IPS-18c (cell line): Measurements from ENCODE around the gene CYTH1.

Experiments used
- H3K4me3 ChIP-seq: 2 replicates; pipeline ENCODE4 v1.7.0; 2013; ENCODE audit warnings: low read depth, mild to moderate bottlenecking, low read length, moderate library complexity; ENCODE audit not compliant: insufficient read depth
- H3K9me3 ChIP-seq: one replicate; pipeline ENCODE4 v1.6.1; 2013; ENCODE audit warnings: mild to moderate bottlenecking, low read length, moderate library complexity; ENCODE audit not compliant: control insufficient read depth, insufficient read depth

Gene CYTH1

DNA sequence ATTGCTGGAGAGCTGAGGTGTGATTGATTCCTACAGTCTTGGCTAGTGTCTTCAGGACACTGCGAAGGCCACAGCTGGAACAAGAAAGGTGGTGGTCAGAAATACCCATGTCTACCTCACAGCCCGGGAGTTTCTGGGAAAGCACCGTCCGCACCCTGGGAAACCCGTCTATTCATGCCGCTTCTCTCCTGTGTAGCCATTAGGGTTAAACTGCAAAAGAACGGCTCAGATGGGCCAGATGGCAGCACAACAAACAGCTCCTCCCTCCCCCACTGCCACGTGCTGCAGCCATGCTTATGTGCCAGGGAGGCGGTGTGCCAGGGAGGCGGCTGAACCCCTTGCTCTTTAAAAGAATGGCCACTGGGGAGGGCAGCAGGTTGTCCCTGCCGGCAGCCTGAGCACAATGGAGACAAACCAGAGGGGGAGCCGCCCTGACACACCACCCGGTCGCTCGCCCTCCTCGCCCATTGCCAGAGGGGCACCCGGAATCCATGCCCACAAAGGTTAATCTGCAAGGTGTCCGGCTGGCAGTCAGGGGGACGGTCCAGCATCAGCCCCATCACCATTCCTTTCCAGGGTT lies 65.2 kb downstream of the CYTH1 start:
- Histone ChIP-seq H3K9me3 (no peaks in the 10 kb centered on the region), H3K4me3 (peak overlapping the region; percentile 16; the same call in 1 of the 2 replicates)

DNA sequence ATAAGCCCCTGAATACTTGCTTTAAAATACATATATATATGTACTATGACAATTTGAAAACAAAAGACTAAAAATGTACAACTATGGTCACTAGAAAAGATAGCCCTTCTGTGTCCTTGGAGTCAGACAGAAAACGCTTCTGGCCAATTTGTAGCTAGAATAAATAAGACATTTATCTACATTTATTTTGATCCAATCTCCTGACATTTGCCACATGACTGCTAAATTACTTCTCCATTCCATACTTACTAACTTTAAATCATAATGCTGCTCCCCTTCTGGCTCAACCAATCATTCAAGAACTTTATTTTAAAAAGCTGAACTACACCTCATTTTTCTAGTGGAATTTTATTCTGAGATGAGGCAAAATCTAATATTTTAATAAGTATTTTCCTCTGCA lies 65.8 kb downstream of the CYTH1 start:
- H3K9me3 ChIP-seq: no peaks in the 10 kb centered on the region

DNA sequence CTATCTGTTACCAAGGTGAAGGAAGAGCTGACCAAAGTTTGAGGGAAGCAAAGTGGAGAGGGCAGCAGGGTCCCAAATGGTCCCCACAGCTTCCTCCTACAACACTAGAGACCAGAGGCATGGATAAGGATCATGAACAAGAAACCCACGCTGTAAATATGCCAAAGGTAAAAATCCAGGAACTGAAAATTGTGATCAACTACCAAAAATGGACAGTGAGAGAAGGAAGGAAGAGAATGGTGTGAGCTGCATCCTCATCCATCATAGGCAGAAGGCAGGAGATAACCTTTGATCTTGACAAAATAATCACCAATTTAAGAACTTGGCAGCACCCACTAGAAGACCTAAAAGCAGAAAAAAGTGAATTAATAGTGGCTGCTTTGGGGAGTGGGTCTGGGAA lies 66.2 kb downstream of the CYTH1 start:
- Histone ChIP-seq H3K9me3 (no peaks in the 10 kb centered on the region), H3K4me3 (no peak overlapping the region)

More for the DNA sequence above, 65.8 kb downstream of the CYTH1 start:
- no peak overlapping the region for H3K4me3 ChIP-seq

DNA sequence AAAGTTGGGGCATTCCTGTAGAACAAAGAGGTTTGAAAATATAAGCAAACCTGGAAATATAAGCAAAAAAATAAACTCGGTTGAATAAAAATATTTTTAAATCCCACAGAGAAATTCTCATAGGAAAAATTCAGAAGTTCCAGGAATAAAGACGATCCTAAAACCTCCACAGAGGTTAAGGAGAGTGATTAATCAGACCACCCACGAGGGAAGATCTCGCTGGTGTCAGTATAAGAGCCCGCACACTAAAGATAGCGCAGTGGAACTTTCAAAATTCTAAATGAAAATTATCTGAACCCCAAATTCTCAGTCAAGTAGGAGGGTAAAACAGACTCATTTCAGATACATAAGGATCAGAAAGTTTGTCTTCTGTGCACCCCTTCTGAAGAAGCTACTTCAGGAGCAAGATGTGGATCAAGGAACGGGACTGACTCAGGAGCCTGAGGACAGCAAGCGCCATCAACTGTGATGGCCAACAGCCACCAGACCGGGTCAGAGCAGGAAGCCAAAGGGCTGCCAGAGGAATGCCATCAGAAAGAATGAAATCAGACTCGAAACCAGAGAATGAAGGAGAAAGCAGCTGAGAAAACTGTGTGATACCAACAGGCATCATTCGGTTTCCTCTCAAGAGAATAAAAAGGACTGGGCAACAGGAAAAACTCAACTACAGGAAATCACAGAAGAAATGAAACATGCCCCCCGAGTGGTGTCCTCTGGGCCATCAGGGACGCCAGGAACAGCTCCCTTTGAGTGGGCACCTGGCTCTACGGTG lies 66.9 kb downstream of the CYTH1 start:
- H3K4me3 ChIP-seq: no peak overlapping the region
- H3K9me3 ChIP-seq: no peaks in the 10 kb centered on the region

DNA sequence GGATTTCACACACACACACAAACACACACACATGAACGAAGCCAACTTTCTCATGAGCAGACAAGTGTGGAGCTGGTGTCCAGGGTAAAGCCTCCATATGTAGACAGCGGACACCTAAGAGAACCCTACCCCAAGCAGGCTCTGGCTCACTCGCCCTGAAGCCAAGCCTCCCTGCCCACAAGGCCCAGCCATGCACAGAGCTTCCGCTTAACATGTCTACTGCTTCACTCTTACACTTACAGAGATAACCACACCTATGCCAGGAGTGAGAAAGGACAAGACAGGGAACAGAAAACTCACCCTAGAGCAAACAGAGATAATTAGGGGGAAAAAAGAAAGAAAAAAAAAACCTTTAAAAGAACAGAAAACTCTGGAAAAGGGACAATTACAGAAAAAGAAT lies 67.5 kb downstream of the CYTH1 start:
- Histone ChIP-seq H3K4me3 (no peak overlapping the region), H3K9me3 (no peaks in the 10 kb centered on the region)

DNA sequence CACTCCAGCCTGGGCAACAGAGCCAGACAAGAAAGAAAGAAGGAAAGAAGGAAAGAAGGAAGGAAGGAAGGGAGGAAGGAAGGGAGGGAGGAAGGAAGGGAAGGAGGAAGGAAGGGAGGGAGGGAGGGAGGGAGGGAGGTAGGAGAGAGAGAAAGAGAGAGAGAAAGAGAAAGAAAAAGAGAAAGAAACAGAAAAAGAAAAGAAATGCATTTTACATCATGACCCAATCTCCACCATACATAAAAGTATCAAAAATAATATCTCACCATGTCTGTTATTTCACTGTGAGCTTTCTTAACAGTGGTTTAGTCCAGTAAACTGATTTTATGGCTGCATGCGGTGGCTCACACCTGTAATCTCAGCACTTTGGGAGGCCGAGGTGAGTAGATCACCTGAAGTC lies 70.0 kb downstream of the CYTH1 start:
- H3K4me3 ChIP-seq: no peak overlapping the region
- no peaks in the 10 kb centered on the region for H3K9me3 ChIP-seq

DNA sequence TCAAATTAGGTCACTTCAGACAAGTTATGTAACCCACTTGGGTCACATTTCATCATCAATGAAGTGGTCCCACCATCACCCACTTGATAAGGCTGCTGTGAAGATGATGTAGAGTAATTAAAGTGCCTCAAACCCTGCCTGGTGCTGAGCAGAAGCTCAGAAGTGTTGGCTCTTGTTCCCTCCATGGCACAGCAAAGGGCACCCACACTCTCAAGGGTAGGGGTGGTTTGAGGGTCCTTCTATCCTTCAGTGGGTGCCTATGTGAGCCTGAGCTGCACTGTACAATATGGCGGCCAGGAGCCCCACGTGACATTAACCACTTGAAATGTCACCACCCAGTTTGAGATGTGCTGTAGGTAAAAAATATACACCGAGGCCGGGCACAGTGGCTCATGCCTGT lies 71.5 kb downstream of the CYTH1 start:
- no peaks in the 10 kb centered on the region for H3K9me3 ChIP-seq
- no peak overlapping the region for H3K4me3 ChIP-seq

DNA sequence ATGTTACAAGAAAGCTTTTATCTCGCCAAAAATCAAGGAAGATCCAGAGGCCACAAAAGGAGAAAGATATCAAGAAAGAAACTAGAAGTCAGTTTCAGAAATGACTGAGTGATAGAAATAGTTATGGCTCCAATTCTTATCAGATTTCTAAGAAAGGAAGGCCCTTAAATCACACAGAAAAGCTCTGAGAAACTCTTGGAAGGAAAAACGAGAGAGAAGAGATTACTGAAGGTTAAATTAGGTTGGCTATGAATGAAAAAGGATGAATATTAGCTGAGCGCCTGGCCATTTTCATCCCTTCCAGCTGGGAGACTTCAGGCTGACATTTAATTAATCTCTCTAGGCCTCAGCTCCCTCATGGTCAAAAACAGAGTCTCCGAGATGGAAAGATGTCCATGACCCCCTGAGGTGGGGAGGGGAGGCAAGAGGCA lies 72.3 kb downstream of the CYTH1 start:
- no peak overlapping the region for H3K4me3 ChIP-seq
- H3K9me3 ChIP-seq: no peaks in the 10 kb centered on the region

DNA sequence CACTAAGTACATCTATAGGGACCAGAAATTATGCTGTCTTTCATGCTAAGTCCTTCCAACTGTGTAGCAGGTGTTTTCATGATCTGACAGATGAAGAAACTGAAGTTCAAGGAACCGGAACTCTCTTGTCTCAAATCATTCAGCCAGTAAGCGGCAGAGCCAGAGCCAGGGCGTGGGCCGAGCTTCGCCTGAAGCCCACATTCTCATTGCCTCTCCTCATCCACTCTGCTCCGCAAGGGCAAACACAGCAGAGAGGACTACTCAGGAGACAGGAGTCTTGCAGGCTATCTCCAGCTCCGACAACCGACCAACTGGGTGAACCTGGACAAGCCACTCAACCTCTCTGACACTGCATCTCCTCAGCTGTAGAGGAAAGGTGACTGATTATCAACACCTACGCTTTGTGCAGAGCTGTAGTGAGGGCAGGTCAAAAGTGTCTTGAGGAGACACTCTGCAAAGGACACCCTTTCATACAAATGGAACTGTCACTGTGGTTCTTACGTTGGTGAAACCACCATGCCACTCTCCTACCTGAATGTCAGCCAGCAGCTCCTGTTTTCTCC lies 72.9 kb downstream of the CYTH1 start:
- Histone ChIP-seq H3K4me3 (no peak overlapping the region), H3K9me3 (no peaks in the 10 kb centered on the region)

DNA sequence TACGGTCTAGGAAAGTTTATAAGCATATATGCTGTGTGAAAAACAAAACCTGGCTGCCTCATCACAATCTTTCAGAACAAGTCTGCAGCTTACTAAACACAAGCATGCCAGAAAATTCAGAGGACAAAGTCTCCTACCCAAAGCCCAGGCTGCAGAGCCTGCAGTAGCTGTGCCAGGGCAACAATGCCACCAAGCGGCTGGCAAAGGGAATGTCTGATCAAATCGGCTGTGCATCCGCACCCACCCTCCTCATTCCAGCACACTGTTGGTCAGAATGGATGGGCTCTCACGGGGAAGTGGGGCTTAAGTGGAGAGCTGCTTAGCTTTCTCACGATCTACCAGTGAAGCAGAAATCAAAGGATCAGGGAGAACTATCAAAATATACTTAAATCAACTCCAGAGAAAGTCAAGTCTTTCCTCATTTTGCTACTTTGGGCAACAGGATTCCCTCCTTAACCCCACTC lies 73.5 kb downstream of the CYTH1 start:
- H3K4me3 ChIP-seq: no peak overlapping the region
- no peaks in the 10 kb centered on the region for H3K9me3 ChIP-seq

DNA sequence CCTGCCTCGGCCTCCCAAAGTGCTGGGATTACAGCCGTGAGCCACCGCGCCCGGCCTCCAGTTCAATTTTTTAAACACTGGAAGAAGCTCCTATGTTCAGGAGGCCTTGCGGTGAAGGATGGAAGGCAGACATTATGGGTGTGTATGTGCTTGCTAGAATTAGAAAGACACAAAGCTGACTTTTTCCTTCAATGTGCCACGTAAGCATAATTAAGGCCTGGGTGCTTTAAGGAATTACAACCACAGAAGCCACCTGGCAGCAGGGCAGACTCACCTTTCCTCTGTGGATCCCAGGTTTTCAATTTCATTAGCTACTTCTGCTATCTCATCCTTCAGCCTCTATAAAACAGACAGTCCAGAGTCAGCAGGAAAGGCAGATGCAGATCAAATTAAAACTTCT lies 74.2 kb downstream of the CYTH1 start:
- Histone ChIP-seq H3K9me3 (no peaks in the 10 kb centered on the region), H3K4me3 (no peak overlapping the region)

DNA sequence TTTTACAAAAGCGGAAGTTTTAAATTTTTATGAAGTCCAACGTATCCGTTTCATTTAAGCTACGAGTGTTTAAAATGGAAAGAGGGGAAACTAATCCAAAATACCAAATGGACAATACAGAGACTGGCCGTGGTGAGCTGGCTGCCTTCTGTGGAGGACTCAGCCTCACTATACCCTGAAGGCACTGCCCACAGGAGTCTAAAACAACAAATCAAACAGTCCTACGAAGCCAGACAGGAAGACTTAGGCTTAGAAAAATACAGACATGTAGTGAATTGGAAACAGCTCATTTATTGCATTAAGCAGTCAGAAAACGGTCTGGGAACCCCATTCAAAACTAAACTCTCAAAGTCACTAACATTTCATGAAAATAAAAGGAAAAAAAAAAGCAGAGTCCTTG lies 75.1 kb downstream of the CYTH1 start:
- H3K4me3 ChIP-seq: no peak overlapping the region
- no peaks in the 10 kb centered on the region for H3K9me3 ChIP-seq

DNA sequence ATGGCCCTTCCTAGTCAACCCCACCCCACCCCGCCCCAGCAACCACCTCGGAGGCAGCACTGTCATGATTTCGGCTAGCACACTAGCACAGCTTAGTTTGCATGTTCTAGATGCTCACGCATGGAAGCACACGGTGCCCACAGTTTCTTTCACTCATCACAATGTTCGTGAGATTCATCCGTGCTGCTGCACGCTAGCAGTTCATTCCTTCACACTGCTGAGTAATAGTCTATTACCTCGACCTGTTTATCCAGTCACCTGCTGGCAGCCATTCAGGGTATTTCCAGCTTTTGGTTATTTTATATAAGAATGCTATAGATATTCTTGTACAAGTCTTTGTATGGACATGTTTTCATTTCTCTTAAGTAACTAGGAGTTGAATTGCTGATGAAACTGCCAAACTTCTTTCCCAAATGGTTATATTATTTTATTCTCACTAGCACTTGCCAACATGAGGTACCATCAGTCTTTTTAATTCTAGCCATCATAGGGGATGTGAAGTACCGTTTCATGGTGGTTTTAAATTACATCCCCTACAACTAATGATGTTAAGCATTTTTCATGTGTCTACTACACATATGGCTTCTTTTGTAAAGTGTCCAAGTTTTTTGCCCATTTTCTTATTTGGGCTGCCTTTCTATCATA lies 75.7 kb downstream of the CYTH1 start:
- Histone ChIP-seq H3K4me3 (no peak overlapping the region), H3K9me3 (no peaks in the 10 kb centered on the region)

DNA sequence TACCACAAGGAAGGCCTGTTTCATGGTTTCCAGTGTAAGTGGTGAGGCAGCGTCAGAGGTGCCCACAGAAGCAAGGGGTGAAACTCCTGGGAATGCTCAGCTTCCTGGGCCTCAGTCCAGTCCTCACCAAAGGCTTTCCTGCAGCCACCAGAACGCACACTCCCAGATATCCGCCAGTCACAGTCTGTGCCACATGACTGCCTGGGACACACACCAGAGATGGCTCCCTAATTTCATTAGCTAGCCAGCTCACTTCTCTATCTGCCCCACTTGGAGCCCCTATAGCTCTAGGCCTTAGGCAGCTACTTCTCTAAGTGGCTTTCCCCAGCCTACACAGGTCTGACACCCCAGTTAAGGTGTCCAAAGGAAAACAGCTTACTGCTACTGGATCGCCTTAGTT lies 77.0 kb downstream of the CYTH1 start:
- Histone ChIP-seq H3K4me3 (no peak overlapping the region), H3K9me3 (no peaks in the 10 kb centered on the region)

DNA sequence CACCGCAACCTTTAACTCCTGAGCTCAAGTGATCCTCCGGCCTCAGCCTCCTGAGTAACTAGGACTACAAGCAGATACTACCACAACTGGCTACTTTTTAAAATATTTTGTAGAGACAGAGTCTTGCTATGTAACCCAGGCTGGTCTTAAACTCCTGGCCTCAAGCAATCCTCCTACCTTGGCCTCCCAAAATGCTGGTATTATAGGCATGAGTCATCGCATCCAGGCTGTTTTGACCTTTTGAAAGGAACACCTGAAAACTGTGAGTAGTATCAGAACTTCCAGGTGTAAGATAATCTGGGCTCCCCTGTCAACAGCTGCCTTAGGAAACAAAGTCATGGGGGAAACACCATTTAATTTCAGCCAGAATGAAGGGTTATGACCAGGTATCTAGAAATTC lies 77.5 kb downstream of the CYTH1 start:
- Histone ChIP-seq H3K9me3 (no peaks in the 10 kb centered on the region), H3K4me3 (no peak overlapping the region)

DNA sequence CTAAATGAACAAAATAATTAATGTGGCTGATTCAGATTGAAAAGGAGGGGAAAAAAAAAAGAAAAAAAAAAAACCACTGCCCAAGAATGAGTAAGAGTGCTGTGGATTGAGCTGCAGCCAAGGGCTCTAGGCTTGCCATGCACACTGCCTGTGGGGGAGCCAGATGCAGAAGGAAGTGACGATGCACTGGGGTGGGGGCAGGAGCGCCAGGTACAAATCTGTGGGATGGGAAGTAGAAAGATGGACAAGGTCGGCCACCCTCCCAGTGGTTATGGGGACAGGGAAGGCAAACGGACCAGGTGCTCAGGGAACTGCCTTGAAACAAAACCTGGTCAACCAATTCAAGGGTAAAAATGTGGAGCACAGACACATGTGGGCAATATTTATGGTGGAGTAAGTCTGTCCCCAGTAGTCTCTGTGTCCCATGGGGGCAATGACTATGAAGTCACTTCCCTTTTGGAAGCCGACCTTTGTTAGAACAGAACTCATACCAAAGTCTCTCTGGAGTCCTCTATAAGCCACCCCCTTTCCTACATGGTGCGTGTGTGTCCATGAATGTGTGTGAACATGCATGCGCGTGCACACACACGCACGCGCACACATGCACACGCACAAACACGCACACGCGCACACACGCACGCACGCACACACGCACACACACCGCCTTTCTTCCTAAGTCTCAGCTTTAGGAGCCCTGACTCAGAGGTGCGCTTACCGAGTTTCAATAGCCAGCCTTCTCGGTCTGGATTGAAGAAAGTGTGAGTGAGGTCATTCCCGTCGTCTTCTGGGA lies 84.3 kb downstream of the CYTH1 start:
- Histone ChIP-seq H3K9me3 (no peaks in the 10 kb centered on the region), H3K4me3 (no peak overlapping the region)

DNA sequence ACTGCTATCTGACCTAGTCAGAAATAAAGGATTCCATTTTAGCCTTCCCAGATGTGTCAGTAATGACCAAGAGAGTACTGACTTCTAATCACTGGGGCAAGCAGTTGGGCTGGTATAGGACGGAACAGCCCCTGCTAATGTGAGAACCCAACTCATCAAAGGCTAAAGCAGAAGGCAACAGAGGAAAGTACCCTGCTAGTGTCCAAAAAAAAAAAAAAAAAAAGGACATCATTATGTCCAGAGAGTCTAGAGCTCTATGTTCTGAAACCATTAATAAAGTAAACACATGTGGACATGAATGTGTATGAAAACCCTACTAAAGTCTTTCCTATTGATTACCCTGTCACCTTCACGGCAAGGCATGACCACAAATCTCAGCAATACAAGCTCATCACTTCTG lies 85.0 kb downstream of the CYTH1 start:
- no peak overlapping the region for H3K4me3 ChIP-seq
- no peaks in the 10 kb centered on the region for H3K9me3 ChIP-seq
